Embryonic facial prominence (tissue), 1 donor: ENCODE data around the gene HTR5A.

Experiments
- DNase-seq: peaks from one replicate; pipeline ENCODE4 v3.0.0-alpha.2; 2016; ENCODE audit errors: extremely low spot score

HTR5A gene

GRCh38 chr7:155090684-155091083, 20.6 kb downstream of the HTR5A start:
- DNase-seq = no peak

GRCh38 chr7:155093596-155093995, 23.5 kb downstream of the HTR5A start:
- DNase-seq = no peak

- no peak for DNase-seq
Measured at GRCh38 chr7:155094636-155095135, 24.6 kb downstream of the HTR5A start.

- DNase-seq = no peak
Measured at GRCh38 chr7:155097338-155097737, 27.2 kb downstream of the HTR5A start.

- DNase-seq = no peak
Measured at GRCh38 chr7:155103839-155104238, 33.7 kb downstream of the HTR5A start.

- no peak for DNase-seq
Measured at GRCh38 chr7:155104913-155105312, 34.8 kb downstream of the HTR5A start.

GRCh38 chr7:155106356-155106755, 36.2 kb downstream of the HTR5A start:
- no peak for DNase-seq

- no peak for DNase-seq
Measured at GRCh38 chr7:155107126-155107525, 37.0 kb downstream of the HTR5A start.

- DNase-seq = no peak
Measured at GRCh38 chr7:155108144-155108901, 38.2 kb downstream of the HTR5A start.

- DNase-seq = no peak
Measured at GRCh38 chr7:155109121-155109520, 39.0 kb downstream of the HTR5A start.

GRCh38 chr7:155115288-155115687, 45.2 kb downstream of the HTR5A start:
- no peak for DNase-seq

- DNase-seq = no peak
Measured at GRCh38 chr7:155119801-155120382, 49.8 kb downstream of the HTR5A start.

- DNase-seq = no peak
Measured at GRCh38 chr7:155120460-155120859, 50.3 kb downstream of the HTR5A start.

GRCh38 chr7:155122831-155123230, 52.7 kb downstream of the HTR5A start:
- no peak for DNase-seq

GRCh38 chr7:155123413-155123812, 53.3 kb downstream of the HTR5A start:
- no peak for DNase-seq

GRCh38 chr7:155124706-155125105, 54.6 kb downstream of the HTR5A start:
- DNase-seq = no peak

- DNase-seq = no peak
Measured at GRCh38 chr7:155129186-155129585, 59.1 kb downstream of the HTR5A start.

GRCh38 chr7:155129789-155130188, 59.7 kb downstream of the HTR5A start:
- DNase-seq = no peak

GRCh38 chr7:155130493-155130892, 60.4 kb downstream of the HTR5A start:
- DNase-seq = no peak

GRCh38 chr7:155131090-155131489, 61.0 kb downstream of the HTR5A start:
- DNase-seq = no peak

- DNase-seq = no peak
Measured at GRCh38 chr7:155132431-155132830, 62.3 kb downstream of the HTR5A start.

GRCh38 chr7:155136619-155137243, 66.6 kb downstream of the HTR5A start:
- DNase-seq = no peak
